NK-92 treated with Interleukin-12 subunit alpha and Interleukin-12 subunit beta, amount 100 ng/mL, for 24 hours (cell line): ENCODE data around the gene LOXHD1.

ENCODE experiments used
- DNase-seq: peaks from one replicate; lab custom pipeline; 2025; lab: John Stamatoyannopoulos, UW

Gene LOXHD1

GRCh38 chr18:46541626-46542189 is 115.3 kb downstream of the LOXHD1 start:
- DNase-seq: no peak

GRCh38 chr18:46538376-46538775 is 118.6 kb downstream of the LOXHD1 start:
- DNase-seq: no peak

DNA sequence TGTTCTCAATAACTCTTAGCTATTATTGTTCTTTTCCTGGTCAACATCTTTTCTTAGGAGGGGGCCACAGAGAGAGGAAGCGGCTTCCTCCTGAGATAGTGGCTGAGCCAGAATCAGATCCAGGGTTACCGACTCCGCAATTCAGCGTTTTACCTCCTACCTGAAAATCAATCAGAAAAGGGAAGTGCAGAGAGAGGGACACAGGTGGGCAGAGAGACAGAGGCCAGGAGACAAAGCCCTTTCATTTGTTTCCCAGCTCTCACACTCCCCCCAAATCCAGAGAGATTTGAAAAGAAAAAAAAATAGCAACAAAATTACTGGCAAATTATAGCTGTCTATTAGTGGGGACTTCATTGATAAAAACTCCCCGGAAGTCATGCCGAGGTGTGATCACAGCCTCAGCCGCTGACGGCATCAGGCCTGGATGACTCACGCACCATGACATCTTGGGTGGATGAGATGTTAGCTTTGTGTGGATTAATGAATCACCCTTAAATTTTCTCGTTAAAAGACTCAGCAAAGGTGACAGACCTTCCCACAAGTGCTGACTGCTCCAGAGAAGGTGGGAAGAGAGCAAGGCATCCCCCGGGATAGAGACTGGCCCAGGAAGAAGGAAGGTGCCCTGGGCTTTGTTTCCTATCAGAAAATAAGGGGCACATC is 120.7 kb downstream of the LOXHD1 start:
- DNase-seq: peak; percentile 36

- no peak for DNase-seq
Observed at GRCh38 chr18:46531482-46531881, 125.5 kb downstream of the LOXHD1 start.

DNA sequence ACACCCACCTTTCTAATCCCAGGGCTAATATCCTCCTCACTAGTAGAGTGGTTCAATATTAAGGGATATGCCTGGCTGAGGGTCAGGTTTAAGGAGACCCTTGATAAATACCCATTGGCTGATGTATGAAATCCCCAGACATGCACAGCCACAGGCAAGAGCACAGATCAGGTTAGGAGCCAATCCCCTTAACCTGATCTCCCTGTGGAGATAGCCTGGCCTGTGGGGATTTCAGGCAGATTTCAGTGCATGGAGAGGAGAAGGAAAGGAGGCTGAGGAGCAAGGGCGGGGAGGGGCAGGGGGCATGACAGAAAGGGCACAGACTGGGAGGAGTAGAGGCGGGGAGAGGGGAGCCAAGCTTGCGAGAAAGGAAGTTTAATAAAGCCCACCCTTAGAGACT is 129.0 kb downstream of the LOXHD1 start:
- no peak for DNase-seq

DNA sequence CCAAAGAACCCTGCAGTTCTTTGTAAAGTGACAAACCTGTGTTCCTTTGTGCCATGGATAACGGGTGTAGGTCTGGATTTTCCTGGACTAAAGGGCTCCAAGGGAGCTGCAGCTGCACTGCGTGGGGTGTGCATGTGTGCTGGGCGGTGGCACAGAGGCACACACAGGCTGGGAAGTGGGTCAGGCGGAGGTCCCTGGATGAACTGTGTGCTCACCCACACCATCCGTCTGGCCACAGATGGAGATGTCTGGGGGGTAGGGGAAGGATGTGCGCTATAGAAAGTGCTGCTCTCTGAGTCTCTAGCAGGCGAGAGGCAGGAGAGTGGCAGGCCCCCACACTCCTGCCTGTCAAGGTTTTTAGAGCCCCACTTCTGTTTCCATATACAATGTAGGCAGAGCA is 137.2 kb downstream of the LOXHD1 start:
- DNase-seq: no peak

GRCh38 chr18:46518438-46518837 is 138.6 kb downstream of the LOXHD1 start:
- DNase-seq: no peak

DNA sequence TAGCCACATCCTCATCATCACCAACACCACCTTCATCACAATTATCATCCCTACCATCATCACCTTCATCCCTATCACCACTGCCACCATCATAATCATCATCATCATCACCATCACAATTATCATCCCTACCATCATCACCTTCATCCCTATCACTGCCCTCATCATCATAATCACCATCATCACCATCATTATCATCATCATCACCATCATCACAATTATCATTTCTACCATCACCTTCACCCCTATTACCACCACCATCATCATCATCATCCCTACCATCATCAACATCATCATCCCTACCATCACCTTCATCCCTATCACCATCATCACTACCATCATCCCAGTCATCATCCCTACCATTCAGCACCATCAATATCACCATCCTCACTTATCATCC is 140.5 kb downstream of the LOXHD1 start:
- DNase-seq: no peak

- DNase-seq: no peak
Observed at GRCh38 chr18:46510386-46510785, 146.6 kb downstream of the LOXHD1 start.

GRCh38 chr18:46509530-46509929 is 147.5 kb downstream of the LOXHD1 start:
- no peak for DNase-seq

- no peak for DNase-seq
Observed at GRCh38 chr18:46506974-46507586, 149.9 kb downstream of the LOXHD1 start.

DNA sequence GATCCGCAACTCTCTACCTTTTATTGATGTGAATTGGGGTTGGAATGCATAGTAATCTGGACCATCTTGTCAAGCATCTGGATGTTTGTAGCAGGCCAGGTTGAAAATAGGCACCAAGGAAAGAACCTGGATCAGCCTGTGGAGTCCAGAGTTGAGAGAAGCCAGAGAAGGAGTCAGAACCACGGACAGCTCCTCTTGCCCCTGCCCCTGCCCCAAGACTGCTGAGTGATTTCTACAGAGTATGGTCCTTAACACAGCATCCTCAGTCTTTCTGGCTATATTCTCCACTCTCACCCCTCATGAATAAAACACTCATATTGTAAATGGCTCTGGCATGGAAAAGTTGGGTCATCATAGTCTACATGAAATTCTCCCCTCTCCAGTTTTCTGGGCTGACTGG is 154.6 kb downstream of the LOXHD1 start:
- no peak for DNase-seq

- no peak for DNase-seq
Observed at GRCh38 chr18:46497129-46497528, 159.9 kb downstream of the LOXHD1 start.

DNA sequence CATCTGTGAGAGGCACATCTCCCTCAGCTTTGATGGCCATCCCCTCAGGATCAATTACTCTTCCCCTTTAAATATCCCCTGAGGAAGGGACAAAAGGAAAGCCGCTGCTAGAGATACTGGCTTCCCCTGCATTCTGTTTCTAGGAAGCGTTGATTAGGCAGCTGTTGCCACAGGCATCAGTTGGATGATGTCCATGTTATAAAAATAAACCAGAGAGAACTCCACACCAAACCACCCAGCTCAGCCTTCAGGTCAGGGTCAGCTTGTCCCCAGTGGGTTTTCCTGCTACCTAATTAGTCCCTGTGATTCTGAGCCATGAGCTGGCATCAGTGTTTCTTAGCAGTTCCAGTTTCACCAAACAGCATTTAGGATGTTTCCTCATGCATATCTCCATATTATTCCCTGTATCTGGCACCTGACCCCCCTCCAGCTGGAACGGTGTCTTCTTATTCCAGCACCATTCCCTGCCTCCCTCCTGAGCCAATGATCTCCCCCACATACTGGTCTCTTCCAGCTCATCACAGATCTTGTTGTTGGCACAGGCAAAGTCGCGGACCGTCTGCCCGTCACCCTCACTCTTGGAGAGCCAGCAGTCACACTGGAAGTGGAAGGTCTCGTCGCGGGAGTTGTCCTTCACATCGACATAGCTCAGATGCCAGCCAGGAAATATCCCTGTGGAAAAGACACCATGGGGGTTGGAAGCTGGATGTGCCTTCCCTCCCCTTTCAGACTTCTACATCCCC is 168.4 kb downstream of the LOXHD1 start:
- DNase-seq: no peak

DNA sequence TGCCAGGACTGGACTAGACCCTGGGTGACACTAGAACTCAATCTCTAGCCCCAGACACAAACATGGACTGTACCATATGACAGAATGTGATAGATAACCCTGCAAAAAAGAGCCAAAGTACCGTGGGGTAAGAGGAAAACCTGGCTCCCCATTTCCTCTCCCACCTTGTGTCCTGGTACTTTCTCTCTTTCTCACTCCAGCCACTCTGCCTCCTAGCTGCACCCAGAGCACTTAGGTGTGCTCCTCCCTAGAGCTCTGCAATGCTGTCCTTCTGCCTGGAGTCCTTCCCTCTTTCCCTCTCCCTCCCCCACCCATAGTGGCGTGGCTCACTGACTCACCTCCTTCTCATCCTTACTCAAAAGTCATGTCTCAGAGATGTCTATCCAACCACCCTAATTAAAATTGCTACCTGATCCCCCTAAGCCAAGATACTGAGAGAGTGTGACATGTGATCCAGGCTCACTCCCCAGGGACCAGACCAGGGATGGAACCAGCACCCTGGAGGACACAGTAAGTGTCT is 171.3 kb downstream of the LOXHD1 start:
- no peak for DNase-seq

DNA sequence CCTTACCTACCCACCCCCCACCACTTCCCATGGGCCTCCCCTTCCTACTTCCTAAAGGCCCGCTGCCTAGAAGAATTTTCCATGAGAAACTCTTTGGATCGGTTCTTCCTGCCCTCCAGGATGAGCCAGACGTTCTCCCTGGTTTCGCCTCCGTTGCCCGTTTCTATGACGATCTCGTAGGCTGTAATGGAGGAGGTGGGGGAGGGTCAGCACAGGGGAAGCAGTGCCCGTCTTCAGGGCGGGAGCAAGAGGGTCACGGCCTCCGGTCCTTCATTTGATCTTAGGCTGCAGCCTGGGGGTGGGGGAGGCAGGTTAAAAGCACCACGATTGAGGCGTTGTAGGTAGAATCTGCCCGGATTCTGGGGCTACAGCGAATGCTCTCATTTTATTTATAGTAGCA is 172.0 kb downstream of the LOXHD1 start:
- no peak for DNase-seq

GRCh38 chr18:46482831-46483230 is 174.2 kb downstream of the LOXHD1 start:
- no peak for DNase-seq

DNA sequence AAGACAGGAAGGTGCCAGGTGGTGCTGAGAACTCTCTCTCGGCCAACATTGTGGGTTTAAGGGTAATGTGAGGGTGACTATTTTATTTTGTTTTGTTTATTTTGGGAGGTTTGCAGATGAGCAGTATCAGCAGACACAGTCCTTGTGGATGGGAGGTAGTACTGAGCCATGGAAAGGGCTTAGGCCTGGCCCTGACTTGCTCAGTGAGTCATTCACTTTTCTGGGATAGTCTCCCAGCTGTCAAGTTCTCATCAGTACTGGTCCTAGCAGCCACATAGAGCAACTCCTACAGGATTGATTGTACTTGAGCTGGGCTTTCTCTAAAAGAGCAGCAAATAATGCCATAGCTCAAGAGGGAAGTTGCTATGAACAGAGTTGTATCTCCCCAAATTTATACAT is 175.2 kb downstream of the LOXHD1 start:
- DNase-seq: no peak

GRCh38 chr18:46481048-46481846 is 175.8 kb downstream of the LOXHD1 start:
- DNase-seq: peak; percentile 11

GRCh38 chr18:46480226-46480625 is 176.8 kb downstream of the LOXHD1 start:
- DNase-seq: no peak

DNA sequence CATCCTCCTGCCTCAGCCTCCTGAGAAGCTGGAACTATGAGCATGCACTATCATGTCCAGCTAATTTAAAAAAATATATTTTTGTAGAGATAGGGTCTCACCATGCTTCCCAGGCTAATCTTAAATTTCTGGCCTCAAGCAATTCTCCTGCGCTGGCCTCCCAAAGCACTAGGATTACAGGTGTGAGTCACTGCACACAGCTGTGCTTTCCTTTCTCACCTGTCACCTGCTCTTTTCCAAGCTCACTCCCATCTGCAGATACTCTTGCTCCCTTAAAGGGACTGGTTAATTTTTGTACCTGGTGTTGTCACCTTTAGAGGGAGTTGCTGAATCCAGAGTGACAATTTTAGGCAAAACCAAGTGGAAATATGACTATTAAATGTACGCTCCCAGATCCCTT is 178.2 kb downstream of the LOXHD1 start:
- DNase-seq: no peak

DNA sequence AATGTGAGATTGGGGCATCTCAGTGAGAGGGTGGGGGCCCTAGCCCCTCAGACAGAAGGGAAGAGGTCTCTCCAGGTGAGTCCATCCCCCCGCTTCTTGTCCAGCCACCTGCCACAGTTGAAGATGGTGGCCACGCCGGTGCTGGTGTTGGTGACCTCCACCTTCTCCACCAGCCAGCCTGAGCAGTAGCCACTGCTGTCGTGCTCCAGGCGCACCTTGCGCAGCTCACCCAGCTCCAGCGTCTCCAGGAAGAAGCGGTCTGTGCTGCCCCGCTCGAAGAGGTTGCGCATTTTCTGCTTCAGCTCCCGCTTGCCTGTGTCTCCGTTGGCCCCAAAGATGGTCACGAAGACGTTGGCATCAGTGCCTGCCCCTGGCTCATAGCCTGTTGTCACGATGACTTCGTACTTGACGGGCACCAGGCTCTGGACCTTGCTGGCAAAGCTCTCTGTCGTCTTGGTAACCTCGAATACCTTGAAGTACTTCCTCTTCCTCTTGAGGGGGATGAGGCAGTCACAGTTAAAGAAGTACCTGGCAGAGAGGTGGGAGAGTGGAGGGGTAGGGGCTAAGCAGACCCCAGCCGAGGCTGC is 179.5 kb downstream of the LOXHD1 start:
- DNase-seq: no peak
